Ascending aorta (tissue), 2 donors: Measurements from ENCODE around the gene LCOR. TPM values are rescaled to one million over a fixed set of nuclear protein-coding genes. Genes with fewer than 3 reads are reported as not detected.

Experiments
- DNase-seq, 2 donors: peaks; one replicate each; pipeline ENCODE4 v3.0.0-alpha.2; 2019; ENCODE audit warnings: low spot score in 2 of 2
- H3K27ac ChIP-seq, 2 donors: fragments of 200-600 bp; sonication (generic); one replicate each; pipeline ENCODE4 v1.5.1; 2016 to 2017; ENCODE audit warnings: mild to moderate bottlenecking in 1 of 2
- H3K27me3 ChIP-seq: fragments of 200-600 bp; sonication (generic); one replicate; pipeline ENCODE4 v1.5.1; 2017
- H3K36me3 ChIP-seq, 2 donors: fragments of 200-600 bp; sonication (generic); one replicate each; pipeline ENCODE4 v1.5.1; 2016
- H3K4me1 ChIP-seq, 2 donors: fragments of 200-600 bp; sonication (generic); one replicate each; pipeline ENCODE4 v1.5.1; 2016 to 2017; ENCODE audit warnings: mild to moderate bottlenecking in 1 of 2
- H3K4me3 ChIP-seq, 2 donors: fragments of 200-600 bp; sonication (generic); one replicate each; pipeline ENCODE4 v1.5.1; 2016 to 2017; ENCODE audit warnings: mild to moderate bottlenecking in 1 of 2
- H3K9me3 ChIP-seq, 2 donors: fragments of 200-600 bp; sonication (generic); one replicate each; pipeline ENCODE4 v1.5.1; 2016
- intact Hi-C: fragments of 100-400 bp; cut with DNase I; formaldehyde crosslinking; loops from one replicate; pipeline ENCODE4 v1.15.1; 2023
- total RNA-seq: library from RNA; depleted of rRNA; stranded (reverse); fragments of >200 nt; gene quantifications from one replicate; pipeline ENCODE4 v1.1.0, GENCODE V29; 2016
- TF ChIP-seq, protein P1 (sequence below), 3 experiments: fragments of 200-600 bp in 2 of 3; fragments of 450-650 bp in 1 of 3; sonication (generic) in 2 of 3; IDR thresholded peaks; one replicate each; pipeline ENCODE4 v1.5.1; 2016 to 2019; ENCODE audit warnings: antibody characterized with exemption in 3 of 3, mild to moderate bottlenecking in 1 of 3, moderate library complexity in 1 of 3

The LCOR gene
- total RNA-seq, 1 donor from 2014 or later, result 7.5 TPM

DNA sequence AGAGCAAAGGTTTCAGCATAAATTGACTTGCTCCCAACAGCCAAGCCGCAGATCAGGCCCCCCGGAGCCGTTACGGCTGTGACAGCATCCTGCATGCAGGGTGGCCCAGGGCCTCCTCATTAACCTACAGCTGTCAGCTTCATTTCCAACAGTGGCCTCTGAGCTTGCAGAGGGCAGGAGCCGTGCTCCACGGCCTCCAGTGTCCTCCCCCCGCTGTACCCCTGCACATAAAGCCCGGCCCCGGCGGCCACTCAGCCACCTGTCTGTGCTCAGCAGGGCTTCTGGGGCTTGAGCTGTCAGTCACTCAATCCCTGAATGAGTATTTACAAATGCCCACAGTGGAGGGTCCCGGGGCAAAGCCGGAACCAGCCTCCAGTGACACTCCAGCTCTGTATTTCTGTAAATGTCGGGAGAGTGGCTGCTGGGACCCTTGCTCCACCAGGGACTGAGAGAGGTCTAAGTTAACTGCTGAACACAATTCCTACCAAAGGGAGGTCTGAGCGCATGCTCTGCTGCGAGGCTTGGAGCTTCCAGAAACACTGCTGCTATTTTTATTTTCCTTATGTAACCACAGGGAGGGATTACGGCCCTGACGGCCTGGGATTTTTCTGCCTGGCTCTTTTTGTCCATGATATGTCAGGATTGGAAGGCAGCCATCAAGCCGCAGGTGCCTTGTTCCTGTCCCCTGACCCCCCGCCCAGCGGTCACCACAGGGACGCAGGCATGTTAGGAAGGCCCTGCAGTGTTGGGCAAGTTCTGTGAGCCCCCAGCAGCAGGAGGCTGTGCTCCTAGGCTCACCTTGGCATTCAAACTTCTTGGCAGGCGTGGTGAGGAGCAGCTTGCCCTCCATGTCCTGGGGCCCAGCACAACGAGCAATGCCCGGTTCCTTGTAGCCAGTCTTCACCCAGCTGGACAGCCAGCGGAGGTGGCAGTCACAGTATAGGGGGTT, 188.6 kb downstream of the LCOR start:
- Histone ChIP-seq H3K4me3 (peak overlapping the region in 1 of 2 donors; percentile 24), H3K27me3 (no peaks in the 10 kb centered on the region), H3K36me3 (no peaks in the 10 kb centered on the region), H3K4me1 (peaks cover 13 to 30% of the 10 kb centered on the region in 2 donors), H3K27ac (peak overlapping the region; percentile 69 to 86), H3K9me3 (no peaks in the 10 kb centered on the region)
- TF ChIP-seq, protein P1, sequence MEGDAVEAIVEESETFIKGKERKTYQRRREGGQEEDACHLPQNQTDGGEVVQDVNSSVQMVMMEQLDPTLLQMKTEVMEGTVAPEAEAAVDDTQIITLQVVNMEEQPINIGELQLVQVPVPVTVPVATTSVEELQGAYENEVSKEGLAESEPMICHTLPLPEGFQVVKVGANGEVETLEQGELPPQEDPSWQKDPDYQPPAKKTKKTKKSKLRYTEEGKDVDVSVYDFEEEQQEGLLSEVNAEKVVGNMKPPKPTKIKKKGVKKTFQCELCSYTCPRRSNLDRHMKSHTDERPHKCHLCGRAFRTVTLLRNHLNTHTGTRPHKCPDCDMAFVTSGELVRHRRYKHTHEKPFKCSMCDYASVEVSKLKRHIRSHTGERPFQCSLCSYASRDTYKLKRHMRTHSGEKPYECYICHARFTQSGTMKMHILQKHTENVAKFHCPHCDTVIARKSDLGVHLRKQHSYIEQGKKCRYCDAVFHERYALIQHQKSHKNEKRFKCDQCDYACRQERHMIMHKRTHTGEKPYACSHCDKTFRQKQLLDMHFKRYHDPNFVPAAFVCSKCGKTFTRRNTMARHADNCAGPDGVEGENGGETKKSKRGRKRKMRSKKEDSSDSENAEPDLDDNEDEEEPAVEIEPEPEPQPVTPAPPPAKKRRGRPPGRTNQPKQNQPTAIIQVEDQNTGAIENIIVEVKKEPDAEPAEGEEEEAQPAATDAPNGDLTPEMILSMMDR (IDR thresholded peaks at IDR 0.05), result no peak
- intact Hi-C loops, result loop anchor here (5.0 to 10.0 kb wide), 3 partner anchors 433 to 646 kb away; partner anchors contain the start of genes PI4K2A and TM9SF3
- DNase-seq, result peak in 1 of 2 donors; percentile 67

DNA sequence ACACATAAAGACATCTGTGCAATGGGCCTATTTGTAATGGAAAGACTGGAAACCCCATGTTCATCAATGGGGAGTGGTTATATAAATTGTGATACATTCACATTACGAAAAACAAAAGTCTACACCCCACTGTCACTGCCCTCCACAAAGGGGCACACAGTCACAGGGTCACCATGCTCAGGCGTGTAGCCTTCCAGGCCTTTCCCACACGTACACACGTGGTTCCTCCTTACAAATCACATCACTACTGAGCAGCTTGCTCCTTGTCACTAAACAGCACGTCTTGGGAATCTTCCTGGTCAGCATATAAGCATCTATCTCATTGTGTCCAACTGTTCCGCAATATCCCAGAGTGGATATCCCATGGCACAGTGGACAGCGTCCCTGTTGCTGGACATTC, 190.5 kb downstream of the LCOR start:
- Histone ChIP-seq H3K27me3 (no peaks in the 10 kb centered on the region), H3K9me3 (no peaks in the 10 kb centered on the region), H3K36me3 (no peaks in the 10 kb centered on the region), H3K4me1 (peaks cover 13 to 30% of the 10 kb centered on the region in 2 donors), H3K27ac (no peak overlapping the region), H3K4me3 (no peak overlapping the region)
- intact Hi-C loops, result loop anchor here (5.0 to 10.0 kb wide), 3 partner anchors 435 to 648 kb away; partner anchors contain the start of genes PI4K2A and TM9SF3
- DNase-seq, result no peak
- TF ChIP-seq, protein P1 (IDR thresholded peaks at IDR 0.05), result no peak

DNA sequence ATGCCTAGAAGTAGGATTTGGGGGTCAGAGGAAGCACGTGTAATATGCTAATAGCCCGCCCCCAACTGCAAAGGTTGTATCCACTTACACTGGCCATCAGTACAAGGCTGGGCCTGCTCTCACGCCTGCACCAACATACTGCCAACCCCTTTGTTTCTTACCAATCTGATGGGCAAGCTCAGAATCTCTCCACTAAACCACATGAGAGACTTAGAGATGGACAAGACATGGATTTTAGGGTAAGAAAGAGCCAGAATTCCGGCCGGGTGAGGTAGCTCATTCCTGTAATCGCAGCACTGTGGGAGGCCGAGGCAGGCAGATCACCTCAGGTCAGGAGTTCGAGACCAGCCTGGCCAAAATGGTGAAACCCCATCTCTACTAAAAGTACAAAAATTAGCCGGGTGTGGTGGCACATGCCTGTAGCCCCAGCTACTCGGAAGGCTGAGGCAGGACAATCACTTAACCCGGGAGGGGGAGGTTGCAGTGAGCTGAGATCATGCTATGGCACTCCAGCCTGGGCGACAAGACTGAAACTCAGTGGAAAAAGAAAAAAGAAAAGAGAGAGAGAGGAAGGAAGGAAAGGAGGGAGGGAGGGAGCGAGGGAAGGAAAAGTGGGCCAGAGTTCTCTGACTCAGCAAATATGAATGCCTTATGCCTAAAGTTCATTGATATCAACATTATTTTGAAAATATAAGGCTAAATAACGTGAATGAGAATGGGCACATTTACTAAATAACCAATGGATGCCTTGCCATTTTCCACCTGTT, 191.5 kb downstream of the LCOR start:
- peak in 1 of 2 donors; percentile 62 for DNase-seq
- peak overlapping the region in 1 of 2 donors; percentile 14 for H3K4me3 ChIP-seq
- intact Hi-C loops, result loop anchor here (2.0 to 10.0 kb wide), 5 partner anchors 27 to 649 kb away; partner anchors contain the start of genes LCOR, PI4K2A and TM9SF3
- H3K9me3 ChIP-seq, result no peaks in the 10 kb centered on the region
- TF ChIP-seq, protein P1 (IDR thresholded peaks at IDR 0.05), result no peak
- H3K36me3 ChIP-seq, result no peaks in the 10 kb centered on the region
- peaks cover 13 to 30% of the 10 kb centered on the region in 2 donors for H3K4me1 ChIP-seq
- no peaks in the 10 kb centered on the region for H3K27me3 ChIP-seq
- H3K27ac ChIP-seq, result peak overlapping the region; percentile 83 to 92

DNA sequence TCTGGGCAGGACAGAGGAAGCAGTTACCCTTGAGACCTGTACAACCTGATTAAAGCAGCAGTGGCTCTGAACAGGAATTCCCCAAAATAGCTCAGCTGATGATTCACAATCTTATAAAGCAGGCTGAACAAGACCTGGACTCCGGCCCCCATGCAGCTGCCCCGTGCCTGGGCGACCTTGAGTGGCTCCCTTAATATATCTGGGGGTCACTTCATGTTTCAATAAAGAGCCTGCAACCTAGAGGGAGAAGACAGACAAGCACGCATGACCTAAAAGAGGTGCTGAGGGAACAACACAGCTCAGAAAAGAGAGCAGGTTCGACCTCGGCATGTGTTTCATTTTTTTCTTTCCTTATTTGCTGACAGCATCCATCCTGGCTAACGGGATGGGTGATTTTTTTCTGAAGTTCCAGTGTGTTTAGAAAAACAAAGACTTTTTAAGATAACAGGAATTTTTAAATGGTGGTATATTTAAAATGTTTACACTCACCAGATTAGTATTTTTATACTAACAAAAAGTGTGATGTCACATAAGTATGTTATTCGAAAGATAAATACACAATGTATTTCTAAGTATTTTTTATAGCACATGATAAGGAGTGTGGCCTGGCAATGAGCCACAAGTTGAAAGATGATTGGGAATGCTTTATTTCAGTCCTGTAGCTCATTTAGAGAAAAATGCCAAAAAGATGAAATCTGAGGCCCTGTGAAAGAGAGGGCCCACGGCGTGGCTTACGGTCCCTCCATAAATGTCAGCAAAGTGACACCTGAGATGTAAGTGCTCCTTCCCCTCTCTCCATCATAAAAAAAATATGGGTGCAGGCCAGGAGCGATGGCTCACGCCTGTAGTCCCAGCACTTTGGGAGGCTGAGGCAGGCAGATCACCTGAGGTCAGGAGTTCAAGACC, 192.3 kb downstream of the LCOR start:
- Histone ChIP-seq H3K36me3 (no peaks in the 10 kb centered on the region), H3K27me3 (no peaks in the 10 kb centered on the region), H3K4me1 (peaks cover 13 to 30% of the 10 kb centered on the region in 2 donors), H3K27ac (peak overlapping the region; percentile 83 to 92), H3K9me3 (no peaks in the 10 kb centered on the region), H3K4me3 (peak overlapping the region; percentile 14 to 31)
- DNase-seq, result peak; percentile 29 to 70
- TF ChIP-seq, protein P1 (IDR thresholded peaks at IDR 0.05), result no peak
- intact Hi-C loops, result loop anchor here (2.0 to 10.0 kb wide), 5 partner anchors 28 to 650 kb away; partner anchors contain the start of genes LCOR, PI4K2A and TM9SF3
